Measurements from ENCODE around the gene CCDC102B. TPM values are rescaled to one million over a fixed set of nuclear protein-coding genes. Genes with fewer than 3 reads are reported as not detected.

Gene CCDC102B
- total RNA-seq, 1 experiment from 2014 or later = 2.4 TPM

- DNase-seq (peak; percentile 75), ATAC-seq (peak; percentile 91)
- ChIA-PET CTCF (no interaction called here), POLR2A (ENCODE audit: unreplicated experiment) (interaction anchor here (1.0 kb wide), 1 partner anchor 10 kb away, joined by 3 read pairs; no protein-coding TSS in a partner anchor)
- Histone ChIP-seq H3K4me2 (ENCODE audit: low read length) (no peak overlapping the region), H3K9me2 (replicated peaks; ENCODE audit: low read length) (no peaks in the 10 kb centered on the region), H3K9ac (ENCODE audit: low read length) (peak overlapping the region; percentile 65), H3K79me2 (ENCODE audit: low read length) (no peaks in the 10 kb centered on the region), H3K27ac (ENCODE audit: low read length) (peak overlapping the region; percentile 86), H3K9me3 (ENCODE audit: low read length) (no peaks in the 10 kb centered on the region), H3K4me1 (ENCODE audit: insufficient read depth, low read length) (peaks cover 15% of the 10 kb centered on the region), H2AFZ (ENCODE audit: low read length) (no peak overlapping the region; the same call in 1 of the 2 replicates), H3K27me3 (ENCODE audit: low read length) (no peaks in the 10 kb centered on the region), H4K20me1 (ENCODE audit: low read length) (no peaks in the 10 kb centered on the region), H3F3A (ENCODE audit: low read length, unreplicated experiment) (no peaks in the 10 kb centered on the region), H3K4me3 (ENCODE audit: low read length) (no peak overlapping the region), H3K36me3 (ENCODE audit: low read depth, low read length) (no peaks in the 10 kb centered on the region)
- intact Hi-C loops (cut with micrococcal nuclease) = no loop called here
- TF ChIP-seq CTCF (conservative IDR thresholded peaks at IDR 0.05; ENCODE audit: low read depth, low read length) = no peak
- no TSS peak for BruUV-seq (replicated peaks)
Measured at GRCh38 chr18:68763083-68763482, 34.8 kb upstream of the CCDC102B start.

- no peak overlapping the region for H2AFZ ChIP-seq (ENCODE audit: low read length)
- no peaks in the 10 kb centered on the region for H3K27me3 ChIP-seq (ENCODE audit: low read length)
- peak overlapping the region; percentile 50 for H3K9ac ChIP-seq (ENCODE audit: low read length)
- H3K36me3 ChIP-seq (ENCODE audit: low read depth, low read length) = no peaks in the 10 kb centered on the region
- DNase-seq = peak; percentile 21
- H3K27ac ChIP-seq (ENCODE audit: low read length) = peak overlapping the region; percentile 86
- H3K4me1 ChIP-seq (ENCODE audit: insufficient read depth, low read length) = peaks cover 15% of the 10 kb centered on the region
- H3K9me3 ChIP-seq (ENCODE audit: low read length) = no peaks in the 10 kb centered on the region
- BruUV-seq (replicated peaks) = no TSS peak
- ChIA-PET CTCF (no interaction called here), POLR2A (ENCODE audit: unreplicated experiment) (no interaction called here)
- no peak overlapping the region for H3K4me2 ChIP-seq (ENCODE audit: low read length)
- no peaks in the 10 kb centered on the region for H4K20me1 ChIP-seq (ENCODE audit: low read length)
- ATAC-seq = no peak; the same call in 1 of the 2 replicates
- H3K79me2 ChIP-seq (ENCODE audit: low read length) = no peaks in the 10 kb centered on the region
- no peaks in the 10 kb centered on the region for H3K9me2 ChIP-seq (replicated peaks; ENCODE audit: low read length)
- H3F3A ChIP-seq (ENCODE audit: low read length, unreplicated experiment) = no peaks in the 10 kb centered on the region
- no peak overlapping the region for H3K4me3 ChIP-seq (ENCODE audit: low read length)
- intact Hi-C loops (cut with micrococcal nuclease) = no loop called here
- TF ChIP-seq EZH2 (IDR thresholded peaks at IDR 0.05; ENCODE audit: low read length, unreplicated experiment) = no peak
- TF ChIP-seq CTCF (conservative IDR thresholded peaks at IDR 0.05; ENCODE audit: low read depth, low read length) = no peak
- no peak for TF ChIP-seq EZH2phosphoT487 (IDR thresholded peaks at IDR 0.05; ENCODE audit: borderline replicate concordance, low read length)
Measured at GRCh38 chr18:68764016-68764415, 33.9 kb upstream of the CCDC102B start.

GRCh38 chr18:68766433-68766832 lies 31.4 kb upstream of the CCDC102B start:
- DNase-seq (no peak), ATAC-seq (no peak)
- Histone ChIP-seq H3K9ac (ENCODE audit: low read length) (no peak overlapping the region), H3K27me3 (ENCODE audit: low read length) (no peaks in the 10 kb centered on the region), H4K20me1 (ENCODE audit: low read length) (no peaks in the 10 kb centered on the region), H3K79me2 (ENCODE audit: low read length) (no peaks in the 10 kb centered on the region), H3K4me2 (ENCODE audit: low read length) (no peak overlapping the region), H3K4me3 (ENCODE audit: low read length) (no peak overlapping the region), H3K27ac (ENCODE audit: low read length) (no peak overlapping the region), H2AFZ (ENCODE audit: low read length) (no peak overlapping the region), H3K9me2 (replicated peaks; ENCODE audit: low read length) (no peaks in the 10 kb centered on the region), H3K36me3 (ENCODE audit: low read depth, low read length) (no peaks in the 10 kb centered on the region), H3K4me1 (ENCODE audit: insufficient read depth, low read length) (peaks cover 15% of the 10 kb centered on the region), H3F3A (ENCODE audit: low read length, unreplicated experiment) (no peaks in the 10 kb centered on the region), H3K9me3 (ENCODE audit: low read length) (no peaks in the 10 kb centered on the region)
- ChIA-PET CTCF (no interaction called here), POLR2A (ENCODE audit: unreplicated experiment) (interaction anchor here (0.6 kb wide), 1 partner anchor 11 kb away, joined by 4 read pairs; no protein-coding TSS in a partner anchor)
- no peak for TF ChIP-seq EZH2phosphoT487 (IDR thresholded peaks at IDR 0.05; ENCODE audit: borderline replicate concordance, low read length)
- no peak for TF ChIP-seq EZH2 (IDR thresholded peaks at IDR 0.05; ENCODE audit: low read length, unreplicated experiment)
- TF ChIP-seq CTCF (conservative IDR thresholded peaks at IDR 0.05; ENCODE audit: low read depth, low read length) = no peak
- BruUV-seq (replicated peaks) = no TSS peak
- intact Hi-C loops (cut with micrococcal nuclease) = no loop called here
